ENCODE measurements around the gene BLOC1S2. TPM values are rescaled to one million over a fixed set of nuclear protein-coding genes. Genes with fewer than 3 reads are reported as not detected.

Gene BLOC1S2
- polyA plus RNA-seq (2011; rRNA removed) (56.9 and 91.0 TPM in 2 replicates), polyA plus RNA-seq (2017; fragmentation: RNase III; extraction: RNeasy Plus Mini Kit Qiagen cat#74134 plus additional on column Dnase treatment) (87.6 to 90.9 TPM (median 88.5 TPM) in 3 replicates), polyA minus RNA-seq (2011; rRNA and poly(A)+ RNA removed) (10.3 and 10.7 TPM in 2 replicates)
- polyA plus RNA-seq (2012; cell fraction: cytosol; rRNA removed): 24.2 and 26.6 TPM in 2 replicates
- 7.9 and 8.7 TPM in 2 replicates for polyA plus RNA-seq (2012; cell fraction: nucleus; rRNA removed)

DNA sequence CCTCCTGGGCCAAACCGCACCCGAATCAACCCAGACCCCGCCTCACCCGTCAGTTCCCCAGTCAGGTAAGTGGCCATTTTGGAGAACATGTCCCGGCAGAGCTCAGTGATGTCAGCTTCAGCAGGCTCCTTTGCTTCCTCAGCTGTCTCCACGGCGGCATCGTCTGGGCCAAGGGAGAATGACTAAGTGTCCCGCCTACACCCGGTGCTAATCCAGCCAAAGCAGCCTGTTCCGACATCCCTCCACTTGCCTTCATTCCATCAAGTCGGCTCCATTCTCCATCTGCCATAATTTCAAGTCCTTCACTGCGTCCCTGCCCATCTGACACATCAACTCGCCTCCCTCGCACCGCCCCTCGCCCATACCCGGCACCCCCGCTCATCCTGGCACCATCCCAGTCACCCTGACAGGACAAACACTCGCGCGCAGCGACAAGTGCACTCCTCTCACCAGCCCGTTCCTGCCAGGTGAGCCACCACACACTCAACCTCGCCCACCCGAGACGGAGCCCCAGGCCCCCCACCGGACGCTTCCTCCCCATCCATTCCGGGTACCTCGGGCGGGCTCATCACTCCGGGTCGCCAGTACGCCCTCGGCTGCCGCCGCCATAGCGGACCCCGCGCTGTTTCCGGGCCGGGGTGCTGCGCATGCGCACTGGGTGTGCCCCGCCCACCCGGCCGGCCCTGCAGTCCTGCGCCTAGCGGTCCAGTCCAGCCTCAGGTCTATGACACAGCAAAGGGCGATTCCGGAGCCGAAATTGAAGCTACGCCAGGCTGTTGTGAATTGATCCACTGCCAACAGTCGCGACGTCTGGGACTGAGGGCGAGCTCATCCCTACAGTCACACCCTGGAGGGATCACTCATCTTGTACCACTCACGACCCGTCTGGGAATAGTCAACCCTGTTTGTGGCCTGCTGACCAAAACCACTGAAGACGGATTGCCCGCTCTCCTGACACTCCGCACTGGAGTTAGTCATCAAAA is at the start of gene BLOC1S2:
Gene BLOC1S2, minus strand, starts transcription at position 630 of the 983 bp plus-strand sequence. Its CDS starts 21 bp downstream, at position 609.
- WGBS (ENCODE audit: missing lambda C conversion rate): 3% methylated on average over 30 of the region's 63 CpGs
- ChIA-PET CTCF (interaction anchor here (0.6 to 1.1 kb wide), 5 partner anchors 12 to 269 kb away, joined by 3 to 6 read pairs (median 4); no protein-coding TSS in a partner anchor), POLR2A (interaction anchor here (0.5 to 1.6 kb wide), 12 partner anchors 11 to 309 kb away, joined by 3 to 8 read pairs (median 3); partner anchors contain the start of genes CWF19L1 and SCD)
- Histone ChIP-seq H3K4me2 (peak within 1 kb of the TSS; percentile 85), H3K4me1 (peaks cover 27% of the 10 kb centered on the region), H3K9me3 (no peaks in the 10 kb centered on the region), H3K4me3 (peak within 1 kb of the TSS; percentile 79), H3K27ac (peak within 1 kb of the TSS; percentile 89 to 95)
- ATAC-seq (peak; percentile 93 to 97), FAIRE-seq (peak; percentile 18), DNase-seq (ENCODE audit: low read depth in 1 of 2, low spot score in 1 of 2) (peak; percentile 89 to 97)
- TF ChIP-seq BHLHE40 (IDR thresholded peaks at IDR 0.05; ENCODE audit: low read depth, low read length) (no peak), CHD2 (IDR thresholded peaks at IDR 0.05; ENCODE audit: low read length, partially characterized antibody) (no peak), KDM5A (IDR thresholded peaks at IDR 0.05) (peak; percentile 60), PHF8 (IDR thresholded peaks at IDR 0.05; ENCODE audit: borderline replicate concordance, low read depth) (peak; percentile 96; the same call in 1 of the 2 replicates), POLR2A (IDR thresholded peaks at IDR 0.05; ENCODE audit: low read length) (peak; percentile 92), JUN (IDR thresholded peaks at IDR 0.05) (peak; percentile 62 to 91; a peak in 4 of 5 replicates), MAFK (IDR thresholded peaks at IDR 0.05; ENCODE audit: partially characterized antibody) (peak; percentile 73)
- TF ChIP-seq, protein P1, sequence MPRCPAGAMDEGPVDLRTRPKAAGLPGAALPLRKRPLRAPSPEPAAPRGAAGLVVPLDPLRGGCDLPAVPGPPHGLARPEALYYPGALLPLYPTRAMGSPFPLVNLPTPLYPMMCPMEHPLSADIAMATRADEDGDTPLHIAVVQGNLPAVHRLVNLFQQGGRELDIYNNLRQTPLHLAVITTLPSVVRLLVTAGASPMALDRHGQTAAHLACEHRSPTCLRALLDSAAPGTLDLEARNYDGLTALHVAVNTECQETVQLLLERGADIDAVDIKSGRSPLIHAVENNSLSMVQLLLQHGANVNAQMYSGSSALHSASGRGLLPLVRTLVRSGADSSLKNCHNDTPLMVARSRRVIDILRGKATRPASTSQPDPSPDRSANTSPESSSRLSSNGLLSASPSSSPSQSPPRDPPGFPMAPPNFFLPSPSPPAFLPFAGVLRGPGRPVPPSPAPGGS (IDR thresholded peaks at IDR 0.05): peak; percentile 75; the same call in 1 of the 3 replicates
- TF ChIP-seq, protein P2, sequence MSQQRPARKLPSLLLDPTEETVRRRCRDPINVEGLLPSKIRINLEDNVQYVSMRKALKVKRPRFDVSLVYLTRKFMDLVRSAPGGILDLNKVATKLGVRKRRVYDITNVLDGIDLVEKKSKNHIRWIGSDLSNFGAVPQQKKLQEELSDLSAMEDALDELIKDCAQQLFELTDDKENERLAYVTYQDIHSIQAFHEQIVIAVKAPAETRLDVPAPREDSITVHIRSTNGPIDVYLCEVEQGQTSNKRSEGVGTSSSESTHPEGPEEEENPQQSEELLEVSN (IDR thresholded peaks at IDR 0.05; ENCODE audit: borderline replicate concordance, low read depth): peak; percentile 79
- TF ChIP-seq, protein P3, sequence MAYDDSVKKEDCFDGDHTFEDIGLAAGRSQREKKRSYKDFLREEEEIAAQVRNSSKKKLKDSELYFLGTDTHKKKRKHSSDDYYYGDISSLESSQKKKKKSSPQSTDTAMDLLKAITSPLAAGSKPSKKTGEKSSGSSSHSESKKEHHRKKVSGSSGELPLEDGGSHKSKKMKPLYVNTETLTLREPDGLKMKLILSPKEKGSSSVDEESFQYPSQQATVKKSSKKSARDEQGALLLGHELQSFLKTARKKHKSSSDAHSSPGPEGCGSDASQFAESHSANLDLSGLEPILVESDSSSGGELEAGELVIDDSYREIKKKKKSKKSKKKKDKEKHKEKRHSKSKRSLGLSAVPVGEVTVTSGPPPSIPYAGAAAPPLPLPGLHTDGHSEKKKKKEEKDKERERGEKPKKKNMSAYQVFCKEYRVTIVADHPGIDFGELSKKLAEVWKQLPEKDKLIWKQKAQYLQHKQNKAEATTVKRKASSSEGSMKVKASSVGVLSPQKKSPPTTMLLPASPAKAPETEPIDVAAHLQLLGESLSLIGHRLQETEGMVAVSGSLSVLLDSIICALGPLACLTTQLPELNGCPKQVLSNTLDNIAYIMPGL (CRISPR knock-in tag; IDR thresholded peaks at IDR 0.05; ENCODE audit: borderline replicate concordance): no peak
- TF ChIP-seq, protein P4, sequence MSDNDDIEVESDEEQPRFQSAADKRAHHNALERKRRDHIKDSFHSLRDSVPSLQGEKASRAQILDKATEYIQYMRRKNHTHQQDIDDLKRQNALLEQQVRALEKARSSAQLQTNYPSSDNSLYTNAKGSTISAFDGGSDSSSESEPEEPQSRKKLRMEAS (IDR thresholded peaks at IDR 0.05): peak; percentile 83

DNA sequence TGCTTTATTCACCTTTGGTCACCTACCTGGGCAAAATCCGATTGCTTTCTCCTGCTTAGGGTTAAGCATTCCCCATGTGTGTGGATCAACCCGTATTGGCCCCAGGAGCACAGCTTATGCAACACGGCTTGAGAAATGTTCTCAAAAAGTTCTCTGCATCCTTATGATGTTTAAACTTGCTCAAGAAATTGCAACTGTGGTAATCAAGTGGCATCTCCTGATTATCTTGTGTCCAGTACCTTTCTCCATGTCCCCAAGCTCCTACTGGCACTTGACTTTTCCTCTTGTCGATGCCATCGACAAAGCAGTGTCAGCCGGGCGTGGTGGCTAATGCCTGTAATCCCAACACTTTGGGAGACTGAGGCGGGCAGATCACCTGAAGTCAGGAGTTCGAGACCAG is 48.3 kb upstream of the BLOC1S2 start:
- H3K9me3 ChIP-seq: no peaks in the 10 kb centered on the region
- H3K4me1 ChIP-seq: peaks cover 5% of the 10 kb centered on the region; the same call in 2 of the 3 replicates
- no peak overlapping the region for H3K4me3 ChIP-seq
- CTCF ChIA-PET: interaction anchor here (1.1 to 28.5 kb wide), 3 partner anchors 19 to 179 kb away, joined by 3 to 534 read pairs (median 353); partner anchors contain the start of gene SEC31B
- H3K4me2 ChIP-seq: no peak overlapping the region
- H3K27ac ChIP-seq: no peak overlapping the region
- ATAC-seq (no peak), FAIRE-seq (no peak), DNase-seq (ENCODE audit: low read depth in 1 of 2, low spot score in 1 of 2) (no peak)
- 51% methylated on average over 9 of the region's 9 CpGs for WGBS (ENCODE audit: missing lambda C conversion rate)
- TF ChIP-seq KDM1A (IDR thresholded peaks at IDR 0.05; ENCODE audit: low read depth) (no peak), EHF (CRISPR knock-in tag; IDR thresholded peaks at IDR 0.05) (no peak), HDAC2 (IDR thresholded peaks at IDR 0.05) (no peak), SMC3 (IDR thresholded peaks at IDR 0.05) (no peak), TP53 (CRISPR knock-in tag; IDR thresholded peaks at IDR 0.05) (no peak), CHD2 (IDR thresholded peaks at IDR 0.05; ENCODE audit: low read length, partially characterized antibody) (no peak), BHLHE40 (IDR thresholded peaks at IDR 0.05; ENCODE audit: low read depth, low read length) (no peak), EHMT2 (IDR thresholded peaks at IDR 0.05; ENCODE audit: low read depth) (no peak), MAFK (IDR thresholded peaks at IDR 0.05; ENCODE audit: partially characterized antibody) (no peak), EP300 (IDR thresholded peaks at IDR 0.05) (no peak), FOSB (CRISPR knock-in tag; IDR thresholded peaks at IDR 0.05) (no peak), PHF8 (IDR thresholded peaks at IDR 0.05; ENCODE audit: borderline replicate concordance, low read depth) (no peak)
- TF ChIP-seq, protein P3 (CRISPR knock-in tag; IDR thresholded peaks at IDR 0.05; ENCODE audit: borderline replicate concordance): no peak
- TF ChIP-seq, protein P5, sequence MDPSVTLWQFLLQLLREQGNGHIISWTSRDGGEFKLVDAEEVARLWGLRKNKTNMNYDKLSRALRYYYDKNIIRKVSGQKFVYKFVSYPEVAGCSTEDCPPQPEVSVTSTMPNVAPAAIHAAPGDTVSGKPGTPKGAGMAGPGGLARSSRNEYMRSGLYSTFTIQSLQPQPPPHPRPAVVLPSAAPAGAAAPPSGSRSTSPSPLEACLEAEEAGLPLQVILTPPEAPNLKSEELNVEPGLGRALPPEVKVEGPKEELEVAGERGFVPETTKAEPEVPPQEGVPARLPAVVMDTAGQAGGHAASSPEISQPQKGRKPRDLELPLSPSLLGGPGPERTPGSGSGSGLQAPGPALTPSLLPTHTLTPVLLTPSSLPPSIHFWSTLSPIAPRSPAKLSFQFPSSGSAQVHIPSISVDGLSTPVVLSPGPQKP (IDR thresholded peaks at IDR 0.05; ENCODE audit: low read depth, low read length): no peak
- POLR2A ChIA-PET: interaction anchor here (1.2 kb wide), 1 partner anchor 38 kb away, joined by 4 read pairs; no protein-coding TSS in a partner anchor

Data from A549 (cell line).